Esophagus squamous epithelium (tissue), 5 donors: ENCODE measurements around the gene SNX5. TPM values are rescaled to one million over a fixed set of nuclear protein-coding genes. Genes with fewer than 3 reads are reported as not detected.

Source experiments
- DNase-seq: peaks from one replicate; lab custom pipeline; 2025; lab: John Stamatoyannopoulos, UW
- H3K27ac ChIP-seq, 4 donors: fragments of 200-600 bp; sonication (generic); one replicate each; pipeline ENCODE4 v1.5.1; 2016 to 2019; ENCODE audit warnings: mild to moderate bottlenecking in 1 of 4
- H3K27me3 ChIP-seq, 4 donors: fragments of 200-600 bp; sonication (generic); 1 replicate in 3 of 4; 2 replicates in 1 of 4; pipeline versions ENCODE4 v1.5.1 to v1.6.0; 2017 to 2021; ENCODE audit warnings: antibody characterized with exemption in 1 of 4
- H3K36me3 ChIP-seq, 3 donors: fragments of 200-600 bp; sonication (generic); one replicate each; pipeline ENCODE4 v1.5.1; 2016 to 2019
- H3K4me1 ChIP-seq, 3 donors: fragments of 200-600 bp; sonication (generic); one replicate each; pipeline ENCODE4 v1.5.1; 2017 to 2019
- H3K4me3 ChIP-seq, 4 donors: fragments of 200-600 bp; sonication (generic); 1 replicate in 3 of 4; 2 replicates in 1 of 4; pipeline ENCODE4 v1.5.1; 2016 to 2019; ENCODE audit warnings: mild to moderate bottlenecking in 2 of 4, moderate library complexity in 1 of 4
- H3K9me3 ChIP-seq, 3 donors: fragments of 200-600 bp; sonication (generic); one replicate each; pipeline ENCODE4 v1.5.1; 2016 to 2019
- POLR2A ChIP-seq, 4 donors: fragments of 450-650 bp; IDR thresholded peaks; one replicate each; pipeline ENCODE4 v1.6.1; 2017; ENCODE audit warnings: antibody characterized with exemption in 4 of 4, mild to moderate bottlenecking in 4 of 4, moderate library complexity in 3 of 4
- WGBS, 2 donors: methylation state at CpG; one replicate each; pipeline ENCODE4 v1.1.5; 2018; 5-methylcytosine and 5-hydroxymethylcytosine counted together
- intact Hi-C: fragments of 100-400 bp; cut with DNase I; formaldehyde crosslinking; loops from one replicate; pipeline ENCODE4 v1.15.0; 2022
- total RNA-seq, 4 donors: library from RNA; depleted of rRNA; stranded (reverse); fragments of >200 nt; gene quantifications; one replicate each; pipeline ENCODE4 v1.1.0, GENCODE V29; 2016
- TF ChIP-seq, protein P1 (sequence below), 6 experiments: fragments of 450-650 bp in 4 of 6; fragments of 200-600 bp in 2 of 6; sonication (generic) in 2 of 6; IDR thresholded peaks; one replicate each; pipeline ENCODE4 v1.5.1; 2016 to 2019; ENCODE audit warnings: antibody characterized with exemption in 6 of 6, mild to moderate bottlenecking in 4 of 6, moderate library complexity in 4 of 6
- donor health status: DM: yes; HTN: yes; CAD: no.

SNX5 gene
- total RNA-seq, 4 donors from 2014 or later = 43.6 to 137 (median 98.5) TPM

GRCh38 chr20:17896771-17897369 is 71.7 kb downstream of the SNX5 start:
- no peaks in the 10 kb centered on the region for H3K9me3 ChIP-seq
- WGBS, 2 donors = 76 to 78% methylated on average over 3 of the region's 3 CpGs
- peak overlapping the region in 3 of 4 donors; percentile 75 to 82 (median 77) for H3K27ac ChIP-seq
- H3K27me3 ChIP-seq = peaks cover 0 to 7% (median 0%) of the 10 kb centered on the region in 4 donors
- DNase-seq = no peak
- peaks cover 0 to 26% (median 16%) of the 10 kb centered on the region in 3 donors for H3K4me1 ChIP-seq
- H3K4me3 ChIP-seq = no peak overlapping the region
- intact Hi-C loops = loop anchor here (5.0 to 10.0 kb wide), 2 partner anchors 215 to 392 kb away; partner anchors contain the start of gene RRBP1
- TF ChIP-seq POLR2A (IDR thresholded peaks at IDR 0.05) = no peak
- TF ChIP-seq, protein P1, sequence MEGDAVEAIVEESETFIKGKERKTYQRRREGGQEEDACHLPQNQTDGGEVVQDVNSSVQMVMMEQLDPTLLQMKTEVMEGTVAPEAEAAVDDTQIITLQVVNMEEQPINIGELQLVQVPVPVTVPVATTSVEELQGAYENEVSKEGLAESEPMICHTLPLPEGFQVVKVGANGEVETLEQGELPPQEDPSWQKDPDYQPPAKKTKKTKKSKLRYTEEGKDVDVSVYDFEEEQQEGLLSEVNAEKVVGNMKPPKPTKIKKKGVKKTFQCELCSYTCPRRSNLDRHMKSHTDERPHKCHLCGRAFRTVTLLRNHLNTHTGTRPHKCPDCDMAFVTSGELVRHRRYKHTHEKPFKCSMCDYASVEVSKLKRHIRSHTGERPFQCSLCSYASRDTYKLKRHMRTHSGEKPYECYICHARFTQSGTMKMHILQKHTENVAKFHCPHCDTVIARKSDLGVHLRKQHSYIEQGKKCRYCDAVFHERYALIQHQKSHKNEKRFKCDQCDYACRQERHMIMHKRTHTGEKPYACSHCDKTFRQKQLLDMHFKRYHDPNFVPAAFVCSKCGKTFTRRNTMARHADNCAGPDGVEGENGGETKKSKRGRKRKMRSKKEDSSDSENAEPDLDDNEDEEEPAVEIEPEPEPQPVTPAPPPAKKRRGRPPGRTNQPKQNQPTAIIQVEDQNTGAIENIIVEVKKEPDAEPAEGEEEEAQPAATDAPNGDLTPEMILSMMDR (IDR thresholded peaks at IDR 0.05) = no peak
- no peaks in the 10 kb centered on the region for H3K36me3 ChIP-seq

- no peaks in the 10 kb centered on the region for H3K36me3 ChIP-seq
- TF ChIP-seq POLR2A (IDR thresholded peaks at IDR 0.05) = no peak
- TF ChIP-seq, protein P1 (IDR thresholded peaks at IDR 0.05) = no peak
- intact Hi-C loops = loop anchor here (5.0 to 10.0 kb wide), 2 partner anchors 214 to 391 kb away; partner anchors contain the start of gene RRBP1
- peak overlapping the region in 1 of 4 donors; percentile 50 for H3K4me3 ChIP-seq
- H3K27me3 ChIP-seq = peaks cover 0 to 7% (median 0%) of the 10 kb centered on the region in 4 donors
- peaks cover 0 to 26% (median 16%) of the 10 kb centered on the region in 3 donors for H3K4me1 ChIP-seq
- no peaks in the 10 kb centered on the region for H3K9me3 ChIP-seq
- H3K27ac ChIP-seq = peak overlapping the region; percentile 28 to 82 (median 76)
- no peak for DNase-seq
- 31 to 54% methylated on average over 9 of the region's 9 CpGs for WGBS, 2 donors
These were observed 72.3 kb downstream of the SNX5 start for GRCh38 chr20:17896193-17896723.

- intact Hi-C loops = loop anchor here (5.0 to 10.0 kb wide), 2 partner anchors 213 to 391 kb away; partner anchors contain the start of gene RRBP1
- H3K36me3 ChIP-seq = no peaks in the 10 kb centered on the region
- H3K27ac ChIP-seq = peak overlapping the region; percentile 28 to 82 (median 76)
- no peak for DNase-seq
- 29 to 30% methylated on average over 7 to 16 of the region's 17 CpGs for WGBS, 2 donors
- TF ChIP-seq POLR2A (IDR thresholded peaks at IDR 0.05) = no peak
- TF ChIP-seq, protein P1 (IDR thresholded peaks at IDR 0.05) = no peak
- no peaks in the 10 kb centered on the region for H3K9me3 ChIP-seq
- H3K27me3 ChIP-seq = peaks cover 0 to 7% (median 0%) of the 10 kb centered on the region in 4 donors
- peaks cover 0 to 26% (median 16%) of the 10 kb centered on the region in 3 donors for H3K4me1 ChIP-seq
- peak overlapping the region in 3 of 4 donors; percentile 19 to 50 (median 35) for H3K4me3 ChIP-seq
These were observed 72.9 kb downstream of the SNX5 start for GRCh38 chr20:17895641-17896171.

- H3K9me3 ChIP-seq = peaks cover 0 to 14% (median 12%) of the 10 kb centered on the region in 3 donors
- WGBS, 2 donors = 72 to 76% methylated on average over 3 of the region's 3 CpGs
- H3K27me3 ChIP-seq = peaks cover 0 to 3% (median 0%) of the 10 kb centered on the region in 4 donors
- H3K4me1 ChIP-seq = peaks cover 0 to 25% (median 16%) of the 10 kb centered on the region in 3 donors
- no peaks in the 10 kb centered on the region for H3K36me3 ChIP-seq
- intact Hi-C loops = loop anchor here (10.0 kb wide), 1 partner anchor 389 kb away; no protein-coding TSS in a partner anchor
- TF ChIP-seq, protein P1 (IDR thresholded peaks at IDR 0.05) = no peak
- no peak for TF ChIP-seq POLR2A (IDR thresholded peaks at IDR 0.05)
- H3K4me3 ChIP-seq = no peak overlapping the region
- H3K27ac ChIP-seq = no peak overlapping the region
- no peak for DNase-seq
These were observed 75.1 kb downstream of the SNX5 start for GRCh38 chr20:17893445-17893844.
